ENCODE data around the gene ARL11.

- TF ChIP-seq CTCF (IDR thresholded peaks at IDR 0.05; ENCODE audit: low read length) (no peak), EZH2 (optimal IDR thresholded peaks at IDR 0.05; ENCODE audit: low read depth, low read length) (no peak)
Observed at GRCh38 chr13:49636705-49637104, 8.4 kb downstream of the ARL11 start.

Measured in MM.1S (cell line).